DND-41 (cell line): ENCODE measurements around the gene SLC5A1.

Experiments
- ATAC-seq: fragments of 200-7000 bp; cut with Tn5 transposase; 3 replicates; pipeline ENCODE4 v1.9.1; 2021; ENCODE audit warnings: low read depth; ENCODE audit not compliant: insufficient read depth
- DNase-seq: peaks from one replicate; pipeline ENCODE4 v3.0.0-alpha.2; 2020
- H2AFZ ChIP-seq: 2 replicates; pipeline ENCODE4 v1.6.0; 2012; ENCODE audit warnings: low read depth, low read length
- H3K27ac ChIP-seq: 2 replicates; pipeline ENCODE4 v1.5.1; 2012; ENCODE audit warnings: low read length, inconsistent platforms
- H3K27me3 ChIP-seq: fragments of 200-600 bp; sonication (generic); 2 replicates; pipeline ENCODE4 v1.6.0; 2012; ENCODE audit warnings: low read length, mild to moderate bottlenecking, inconsistent platforms; ENCODE audit not compliant: insufficient read depth, poor library complexity
- H3K36me3 ChIP-seq: 2 replicates; pipeline ENCODE4 v1.5.1; 2012; ENCODE audit warnings: low read length, inconsistent platforms; ENCODE audit not compliant: insufficient read depth
- H3K4me1 ChIP-seq: 2 replicates; pipeline ENCODE4 v1.5.1; 2012; ENCODE audit warnings: mild to moderate bottlenecking, low read length; ENCODE audit not compliant: insufficient read depth
- H3K4me2 ChIP-seq: 2 replicates; pipeline ENCODE4 v1.6.0; 2012; ENCODE audit warnings: mild to moderate bottlenecking, moderate library complexity, low read length, inconsistent platforms; ENCODE audit not compliant: insufficient read depth
- H3K4me3 ChIP-seq, 2 experiments: fragments of 200-600 bp in 1 of 2; shearing (Covaris generic) in 1 of 2; 2 replicates each; pipeline ENCODE4 v1.5.1; 2012 to 2016; ENCODE audit warnings: inconsistent platforms in 2 of 2, low read length in 2 of 2, mild to moderate bottlenecking in 2 of 2, low read depth in 1 of 2, moderate library complexity in 1 of 2
- H3K79me2 ChIP-seq: 2 replicates; pipeline ENCODE4 v1.6.0; 2012; ENCODE audit warnings: low read length, inconsistent platforms; ENCODE audit not compliant: insufficient read depth
- H3K9ac ChIP-seq: 2 replicates; pipeline ENCODE4 v1.6.0; 2012; ENCODE audit warnings: low read depth, mild to moderate bottlenecking, inconsistent platforms, low read length, moderate library complexity
- H3K9me3 ChIP-seq: 2 replicates; pipeline ENCODE4 v1.5.1; 2012; ENCODE audit warnings: low read length, moderate library complexity, mild to moderate bottlenecking, inconsistent platforms; ENCODE audit not compliant: insufficient read depth, severe bottlenecking
- H4K20me1 ChIP-seq: 2 replicates; pipeline ENCODE4 v1.6.0; 2012; ENCODE audit warnings: low read length; ENCODE audit not compliant: insufficient read depth
- EZH2 ChIP-seq: IDR thresholded peaks from 3 replicates; pipeline ENCODE4 v1.6.1; 2012; ENCODE audit warnings: borderline replicate concordance, low read depth, mild to moderate bottlenecking, moderate library complexity, low read length, inconsistent platforms; ENCODE audit not compliant: severe bottlenecking
- TF ChIP-seq, protein P1 (sequence below): IDR thresholded peaks from 2 replicates; pipeline ENCODE4 v1.5.1; 2012; ENCODE audit warnings: borderline replicate concordance, low read length, moderate library complexity, mild to moderate bottlenecking; ENCODE audit not compliant: poor library complexity, severe bottlenecking; ENCODE audit errors: extremely low read depth

SLC5A1 gene

DNA sequence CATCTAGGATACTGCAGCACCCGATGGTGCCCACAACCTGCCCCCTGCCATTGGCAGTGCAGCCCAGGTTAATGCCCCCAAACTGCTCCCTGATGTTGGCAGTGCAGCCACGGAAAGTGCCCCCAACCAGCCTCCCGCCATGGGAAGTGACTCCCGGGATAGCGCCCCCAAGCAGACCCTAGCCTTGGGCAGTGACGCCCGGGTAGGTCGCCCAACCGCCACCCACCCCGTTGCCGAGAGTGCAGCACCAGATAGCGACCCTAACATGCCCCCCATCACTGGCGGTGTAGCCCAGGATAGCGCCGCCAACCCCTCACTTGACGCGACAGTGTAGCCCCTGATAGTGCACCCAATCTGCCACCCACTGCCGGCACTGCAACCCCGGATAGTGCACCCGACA, 77.5 kb downstream of the SLC5A1 start:
- Histone ChIP-seq H4K20me1 (no peaks in the 10 kb centered on the region), H3K4me3 (no peak overlapping the region), H3K79me2 (no peaks in the 10 kb centered on the region), H3K4me1 (no peaks in the 10 kb centered on the region), H3K9me3 (no peaks in the 10 kb centered on the region), H3K27ac (no peak overlapping the region), H3K36me3 (no peaks in the 10 kb centered on the region), H3K9ac (no peak overlapping the region), H2AFZ (no peak overlapping the region), H3K4me2 (no peak overlapping the region), H3K27me3 (peaks cover 7% of the 10 kb centered on the region)
- ATAC-seq (no peak), DNase-seq (no peak)
- TF ChIP-seq, protein P1, sequence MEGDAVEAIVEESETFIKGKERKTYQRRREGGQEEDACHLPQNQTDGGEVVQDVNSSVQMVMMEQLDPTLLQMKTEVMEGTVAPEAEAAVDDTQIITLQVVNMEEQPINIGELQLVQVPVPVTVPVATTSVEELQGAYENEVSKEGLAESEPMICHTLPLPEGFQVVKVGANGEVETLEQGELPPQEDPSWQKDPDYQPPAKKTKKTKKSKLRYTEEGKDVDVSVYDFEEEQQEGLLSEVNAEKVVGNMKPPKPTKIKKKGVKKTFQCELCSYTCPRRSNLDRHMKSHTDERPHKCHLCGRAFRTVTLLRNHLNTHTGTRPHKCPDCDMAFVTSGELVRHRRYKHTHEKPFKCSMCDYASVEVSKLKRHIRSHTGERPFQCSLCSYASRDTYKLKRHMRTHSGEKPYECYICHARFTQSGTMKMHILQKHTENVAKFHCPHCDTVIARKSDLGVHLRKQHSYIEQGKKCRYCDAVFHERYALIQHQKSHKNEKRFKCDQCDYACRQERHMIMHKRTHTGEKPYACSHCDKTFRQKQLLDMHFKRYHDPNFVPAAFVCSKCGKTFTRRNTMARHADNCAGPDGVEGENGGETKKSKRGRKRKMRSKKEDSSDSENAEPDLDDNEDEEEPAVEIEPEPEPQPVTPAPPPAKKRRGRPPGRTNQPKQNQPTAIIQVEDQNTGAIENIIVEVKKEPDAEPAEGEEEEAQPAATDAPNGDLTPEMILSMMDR, result no peak
- TF ChIP-seq EZH2, result no peak

DNA sequence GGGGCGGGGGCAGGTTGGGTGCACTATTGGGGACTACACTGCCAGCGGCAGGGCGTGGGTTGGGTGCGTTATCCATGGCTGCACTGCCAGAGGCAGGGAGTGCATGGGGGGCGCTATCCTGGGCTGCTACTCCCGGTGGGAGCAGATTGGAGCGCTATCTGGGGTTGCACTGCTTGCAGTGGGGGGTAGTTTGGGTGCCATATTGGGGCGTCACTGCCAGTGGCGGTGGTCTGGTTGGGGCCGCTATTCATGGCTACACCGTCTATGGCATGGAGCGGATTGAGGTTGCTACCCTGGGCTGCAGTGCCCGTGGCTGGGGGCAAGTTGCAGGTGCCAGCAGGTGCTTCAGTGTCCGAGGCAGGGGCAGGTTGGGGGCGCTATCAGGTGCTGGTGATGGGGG, 79.8 kb downstream of the SLC5A1 start:
- Histone ChIP-seq H4K20me1 (no peaks in the 10 kb centered on the region), H3K4me2 (no peak overlapping the region), H3K4me3 (no peak overlapping the region), H3K36me3 (no peaks in the 10 kb centered on the region), H3K79me2 (no peaks in the 10 kb centered on the region), H3K4me1 (no peaks in the 10 kb centered on the region), H3K9ac (no peak overlapping the region), H3K27me3 (no peaks in the 10 kb centered on the region), H2AFZ (no peak overlapping the region), H3K27ac (no peak overlapping the region), H3K9me3 (no peaks in the 10 kb centered on the region)
- TF ChIP-seq, protein P1, result no peak
- ATAC-seq (no peak), DNase-seq (no peak)

DNA sequence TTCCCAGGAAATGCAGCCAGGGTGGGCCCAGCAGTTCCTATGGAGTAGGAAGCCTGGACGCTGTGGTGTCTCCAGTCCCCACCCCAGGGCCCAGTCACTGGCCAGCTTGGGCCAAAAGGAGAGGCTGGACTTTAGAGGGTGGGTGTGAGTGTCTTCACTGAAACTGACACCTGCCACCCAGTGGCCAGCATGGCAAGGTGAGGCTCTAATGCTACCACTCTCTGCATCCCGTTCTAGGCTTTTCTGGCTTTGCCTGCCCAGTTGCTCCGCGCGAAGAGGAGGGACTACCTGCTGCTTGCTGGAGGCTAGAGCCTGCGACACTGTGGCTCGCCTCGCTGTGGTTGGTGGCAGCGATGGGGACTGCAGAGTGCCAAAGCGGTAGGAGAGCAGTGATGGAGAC, 80.6 kb downstream of the SLC5A1 start:
- Histone ChIP-seq H3K79me2 (no peaks in the 10 kb centered on the region), H3K27me3 (no peaks in the 10 kb centered on the region), H3K4me2 (no peak overlapping the region), H3K9me3 (no peaks in the 10 kb centered on the region), H3K36me3 (no peaks in the 10 kb centered on the region), H2AFZ (no peak overlapping the region), H4K20me1 (no peaks in the 10 kb centered on the region), H3K27ac (no peak overlapping the region), H3K9ac (no peak overlapping the region), H3K4me1 (no peaks in the 10 kb centered on the region), H3K4me3 (no peak overlapping the region)
- TF ChIP-seq EZH2, result no peak
- TF ChIP-seq, protein P1, result peak; percentile 38
- ATAC-seq, result no peak
- no peak for DNase-seq

DNA sequence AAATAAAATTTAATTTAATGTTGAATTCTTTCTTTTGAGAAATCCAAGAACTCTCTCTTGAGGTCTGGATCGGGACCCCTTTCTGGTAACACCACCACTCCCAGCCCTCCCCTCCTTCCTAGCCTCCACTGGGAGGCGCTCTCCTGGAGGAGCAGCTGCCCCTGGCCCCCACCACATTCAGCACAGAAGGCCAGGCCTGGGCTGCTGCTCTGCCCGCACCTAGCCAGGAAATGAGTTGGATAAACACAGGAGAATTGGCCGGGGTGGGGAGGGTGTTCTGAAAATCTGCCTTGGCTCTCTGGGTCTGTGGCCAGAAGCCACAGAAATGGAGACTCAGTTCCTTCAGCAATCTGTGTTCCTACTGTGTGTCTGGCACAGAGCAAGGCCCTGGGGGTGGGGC, 84.8 kb downstream of the SLC5A1 start:
- no peak overlapping the region for H3K9ac ChIP-seq
- H4K20me1 ChIP-seq, result no peaks in the 10 kb centered on the region
- H3K4me2 ChIP-seq, result no peak overlapping the region
- H3K36me3 ChIP-seq, result no peaks in the 10 kb centered on the region
- ATAC-seq (no peak), DNase-seq (no peak)
- no peak overlapping the region for H3K27ac ChIP-seq
- H2AFZ ChIP-seq, result no peak overlapping the region
- H3K4me3 ChIP-seq, result no peak overlapping the region
- no peaks in the 10 kb centered on the region for H3K79me2 ChIP-seq
- H3K27me3 ChIP-seq, result no peaks in the 10 kb centered on the region
- no peak for TF ChIP-seq EZH2
- TF ChIP-seq, protein P1, result peak; percentile 10
- no peaks in the 10 kb centered on the region for H3K4me1 ChIP-seq
- H3K9me3 ChIP-seq, result no peaks in the 10 kb centered on the region
